ENCODE data around the gene HOXB7.

HOXB7 gene

GRCh38 chr17:48593840-48594537, 16.8 kb downstream of the HOXB7 start:
- peak; percentile 91 to 98 (median 97) for DNase-seq

DNA sequence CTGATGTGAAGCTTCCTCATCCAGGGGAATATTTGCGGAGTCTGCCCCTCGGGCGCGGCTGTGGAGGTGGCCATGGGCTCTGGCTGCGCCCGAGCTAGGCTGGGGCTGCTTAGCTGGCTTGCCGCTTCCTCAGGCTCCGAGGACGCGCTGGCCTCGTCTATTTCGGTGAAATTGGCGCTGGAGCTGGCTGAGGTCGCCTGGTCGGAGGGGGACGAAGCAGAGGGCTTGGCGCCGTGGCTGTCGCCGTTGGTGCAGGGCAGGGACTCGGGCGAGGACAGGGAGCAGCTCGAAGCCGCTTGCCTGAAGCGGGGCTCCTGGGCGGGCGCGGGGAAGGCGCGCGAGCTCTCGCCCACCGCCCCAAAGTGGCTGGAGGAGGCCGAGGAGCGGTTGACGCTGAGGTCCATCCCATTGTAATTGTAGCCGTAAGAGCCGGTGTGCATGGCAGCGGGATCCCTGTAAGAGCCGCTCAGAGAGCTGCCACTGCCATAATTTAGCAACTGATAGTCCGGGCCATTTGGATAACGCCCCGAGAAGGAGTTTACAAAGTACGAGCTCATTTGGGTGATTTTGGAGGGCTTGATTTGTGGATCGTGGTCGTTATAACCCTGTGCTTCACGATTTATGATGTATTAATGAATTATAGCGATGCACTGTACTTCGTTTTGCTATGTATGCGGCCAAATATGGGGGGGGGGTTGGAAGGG, 17.5 kb downstream of the HOXB7 start, which contains the start of gene HOXB5:
Gene HOXB5 (minus strand): TSS at position 654 of the 704 bp plus-strand sequence. CDS start 97 bp downstream, at position 557.
- peak in 2 of 3 experiments; percentile 84 to 90 for DNase-seq

DNA sequence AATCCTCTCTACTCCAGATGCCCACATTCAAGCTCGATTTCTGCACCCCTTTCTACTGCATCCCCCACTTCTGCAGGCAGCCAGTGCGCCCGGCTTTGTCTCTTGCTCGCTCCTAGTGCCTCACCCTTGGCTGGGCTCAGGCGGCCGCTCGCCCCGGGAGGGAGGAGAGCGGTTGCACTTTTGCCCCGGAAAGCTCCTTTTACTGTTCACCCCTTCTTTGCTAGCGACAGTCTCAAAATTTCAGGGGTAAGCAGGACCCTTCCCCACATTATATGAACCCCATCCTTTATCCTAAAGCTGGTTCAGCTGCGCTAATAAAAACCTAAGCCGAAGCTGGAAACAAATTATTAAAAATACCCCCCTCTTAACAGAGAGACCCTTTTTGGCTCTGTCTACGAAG, 18.2 kb downstream of the HOXB7 start:
- peak in 2 of 3 experiments; percentile 60 to 68 for DNase-seq

GRCh38 chr17:48592057-48592514, 18.7 kb downstream of the HOXB7 start:
- DNase-seq: peak in 2 of 3 experiments; percentile 60 to 66

- no peak for DNase-seq
Measured at GRCh38 chr17:48591255-48592056, 19.4 kb downstream of the HOXB7 start.

DNA sequence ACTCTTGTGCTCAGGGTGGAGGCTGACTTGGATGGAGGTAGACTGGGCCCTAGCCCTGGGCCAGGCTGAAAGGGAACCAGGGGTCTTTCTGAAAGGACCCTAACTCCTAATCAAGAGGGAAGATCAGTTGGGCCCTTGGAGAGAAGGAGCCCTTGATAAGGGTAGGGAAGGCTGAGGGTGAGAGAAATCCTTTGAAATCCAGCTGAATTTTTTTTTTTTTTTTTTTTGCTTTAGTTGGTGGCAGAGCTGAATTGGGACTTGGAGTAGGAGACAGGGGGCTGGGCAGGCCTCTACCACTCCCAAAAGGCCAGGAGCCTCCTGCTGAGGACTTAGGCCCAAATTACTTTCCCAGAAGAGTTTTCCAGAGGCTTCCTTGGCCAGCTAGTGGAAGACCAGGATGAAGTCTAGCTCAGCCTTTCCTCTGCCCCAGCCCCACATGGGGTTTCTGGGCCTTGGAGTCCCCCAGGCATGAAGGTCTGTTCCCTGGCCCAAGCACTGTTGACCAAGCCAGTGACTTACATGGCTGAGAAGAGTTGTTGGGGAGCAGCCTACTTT, 20.1 kb downstream of the HOXB7 start:
- no peak for DNase-seq

GRCh38 chr17:48589831-48590606, 20.8 kb downstream of the HOXB7 start, which contains the start of gene HOXB3:
TSS of gene HOXB3 (minus strand) at chr17:48590241. CDS start at chr17:48552474, 37,767 bp downstream.
- peak in 1 of 3 experiments; percentile 86 for DNase-seq

GRCh38 chr17:48589060-48589830, 21.6 kb downstream of the HOXB7 start:
- no peak for DNase-seq

- DNase-seq: no peak
Measured at GRCh38 chr17:48588528-48588927, 22.3 kb downstream of the HOXB7 start.

DNA sequence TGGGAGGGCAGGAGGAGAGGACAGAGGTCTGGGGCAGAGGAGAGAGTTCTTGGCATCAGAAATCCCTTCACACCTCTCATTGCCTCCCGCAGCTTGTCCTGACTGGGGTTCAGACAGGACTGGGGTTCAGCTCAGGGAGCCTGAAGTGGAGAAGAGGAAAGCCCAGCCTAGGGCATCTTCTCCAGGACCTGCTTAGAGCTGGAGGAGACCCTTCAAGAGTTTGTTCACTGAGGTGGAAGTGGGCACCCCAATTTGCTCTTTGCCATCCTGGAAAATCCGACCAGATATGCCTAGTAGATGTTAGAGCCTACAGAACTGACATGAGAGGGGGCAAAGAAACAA, 22.8 kb downstream of the HOXB7 start:
- no peak for DNase-seq

DNA sequence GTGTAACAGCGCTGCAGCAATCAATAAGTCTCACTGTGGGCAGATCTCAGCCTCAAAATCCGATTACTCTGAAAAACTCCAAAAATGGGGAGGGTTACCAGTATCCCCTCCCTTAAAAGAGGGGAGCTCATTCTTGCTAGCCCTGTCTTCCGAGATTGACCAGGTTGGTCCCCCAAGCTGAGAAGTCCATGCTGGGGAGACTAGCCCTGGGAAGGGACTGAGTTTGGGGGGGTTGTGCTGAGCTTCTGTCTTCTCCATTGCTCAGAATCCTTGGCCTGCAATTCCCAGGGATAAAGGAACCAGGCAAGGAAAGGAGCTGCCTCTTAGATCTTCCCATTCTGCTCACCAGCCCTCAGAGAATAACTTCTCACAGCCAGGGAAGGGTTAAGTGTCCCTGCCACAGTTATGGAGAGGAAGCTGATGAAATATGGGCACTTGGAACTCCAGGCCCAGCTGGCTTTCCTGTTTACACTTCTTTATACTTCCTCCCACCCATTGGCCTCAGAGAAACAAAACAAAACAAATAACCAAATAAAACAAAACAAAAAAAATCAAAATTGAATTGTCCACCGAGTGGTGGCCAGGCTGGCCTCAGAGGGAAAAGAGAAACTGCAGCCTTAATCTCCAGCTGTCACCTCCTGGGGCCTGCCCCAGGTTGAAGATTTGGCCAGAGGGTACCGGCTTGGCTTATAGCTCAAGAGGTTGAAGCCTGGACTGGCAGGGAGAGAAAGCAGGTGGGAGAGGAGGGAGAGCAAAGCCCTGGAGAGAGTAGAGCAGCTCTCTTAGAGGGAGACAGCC, 23.3 kb downstream of the HOXB7 start:
- peak; percentile 80 to 96 (median 82) for DNase-seq

GRCh38 chr17:48586355-48587258, 24.2 kb downstream of the HOXB7 start:
- peak in 2 of 3 experiments; percentile 73 to 81 for DNase-seq

GRCh38 chr17:48584223-48584741, 26.5 kb downstream of the HOXB7 start:
- no peak for DNase-seq

DNA sequence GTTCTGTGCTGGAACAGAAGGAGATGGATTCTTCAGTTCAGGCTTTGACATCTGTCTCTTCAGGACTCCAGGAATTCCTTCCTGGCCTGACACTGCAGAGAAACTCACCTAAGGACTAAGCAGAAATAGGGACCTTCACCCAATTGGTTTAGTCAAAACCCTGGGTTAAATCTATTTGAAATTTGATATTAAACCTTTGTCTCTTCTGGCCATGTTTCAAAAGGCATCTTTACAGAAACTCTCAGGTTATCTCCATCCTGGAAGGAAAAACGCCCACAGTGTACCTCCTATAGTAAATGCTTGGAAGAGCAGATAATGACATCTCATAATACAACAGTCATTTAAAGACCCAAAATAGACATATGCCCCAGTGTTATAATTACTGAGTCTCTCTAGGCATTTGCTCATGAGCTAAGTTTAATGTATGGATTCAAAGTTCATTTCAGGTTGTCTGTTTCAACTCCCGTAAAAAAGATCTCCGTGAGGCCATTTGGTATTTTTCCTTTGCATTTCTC, 27.1 kb downstream of the HOXB7 start:
- DNase-seq: no peak

DNA sequence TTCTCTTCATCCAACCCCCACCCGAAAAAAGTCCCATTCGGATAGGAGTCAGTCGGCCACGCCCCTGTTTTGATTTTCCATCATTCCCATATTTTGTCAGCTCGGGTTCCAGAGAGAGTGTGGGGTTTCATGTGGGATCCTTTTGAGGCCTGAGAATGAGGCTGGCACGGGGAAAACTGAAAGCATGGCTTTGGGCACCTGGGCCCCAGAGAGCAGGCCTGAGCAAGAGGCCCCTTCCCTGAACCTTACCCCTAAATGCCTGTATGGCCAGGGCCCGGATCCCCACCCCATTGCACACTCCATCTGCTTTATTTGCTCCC, 28.1 kb downstream of the HOXB7 start:
- no peak for DNase-seq

- peak in 1 of 3 experiments; percentile 15 for DNase-seq
Measured at GRCh38 chr17:48579760-48580554, 30.9 kb downstream of the HOXB7 start.

- DNase-seq: no peak
Measured at GRCh38 chr17:48579471-48579759, 31.4 kb downstream of the HOXB7 start.
